Measurements from ENCODE around the gene SRPK2.

DNA sequence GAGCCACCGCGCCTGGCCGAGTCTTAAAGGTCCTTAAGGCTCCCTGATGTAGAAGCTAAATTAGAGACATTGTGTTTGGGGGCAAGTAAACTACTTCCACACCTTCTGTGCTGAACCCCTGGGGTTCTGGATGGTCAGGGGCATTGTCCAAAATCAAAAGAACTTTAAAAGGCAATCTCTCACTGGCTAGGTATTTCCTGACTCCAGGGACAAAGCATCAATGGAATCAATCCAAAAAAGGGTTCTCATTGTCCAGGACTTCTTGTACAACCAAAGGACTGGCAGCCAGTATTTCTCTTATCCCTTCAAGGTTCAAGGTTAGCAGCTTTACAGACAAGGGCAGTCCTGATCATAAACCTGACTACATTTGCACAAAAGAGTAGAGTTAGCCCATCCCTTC is 24.0 kb downstream of the SRPK2 start:
- TF ChIP-seq, protein P1, sequence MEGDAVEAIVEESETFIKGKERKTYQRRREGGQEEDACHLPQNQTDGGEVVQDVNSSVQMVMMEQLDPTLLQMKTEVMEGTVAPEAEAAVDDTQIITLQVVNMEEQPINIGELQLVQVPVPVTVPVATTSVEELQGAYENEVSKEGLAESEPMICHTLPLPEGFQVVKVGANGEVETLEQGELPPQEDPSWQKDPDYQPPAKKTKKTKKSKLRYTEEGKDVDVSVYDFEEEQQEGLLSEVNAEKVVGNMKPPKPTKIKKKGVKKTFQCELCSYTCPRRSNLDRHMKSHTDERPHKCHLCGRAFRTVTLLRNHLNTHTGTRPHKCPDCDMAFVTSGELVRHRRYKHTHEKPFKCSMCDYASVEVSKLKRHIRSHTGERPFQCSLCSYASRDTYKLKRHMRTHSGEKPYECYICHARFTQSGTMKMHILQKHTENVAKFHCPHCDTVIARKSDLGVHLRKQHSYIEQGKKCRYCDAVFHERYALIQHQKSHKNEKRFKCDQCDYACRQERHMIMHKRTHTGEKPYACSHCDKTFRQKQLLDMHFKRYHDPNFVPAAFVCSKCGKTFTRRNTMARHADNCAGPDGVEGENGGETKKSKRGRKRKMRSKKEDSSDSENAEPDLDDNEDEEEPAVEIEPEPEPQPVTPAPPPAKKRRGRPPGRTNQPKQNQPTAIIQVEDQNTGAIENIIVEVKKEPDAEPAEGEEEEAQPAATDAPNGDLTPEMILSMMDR (IDR thresholded peaks at IDR 0.05) = no peak
- no peak for TF ChIP-seq POLR2AphosphoS5 (IDR thresholded peaks at IDR 0.05)
- TF ChIP-seq POLR2A (IDR thresholded peaks at IDR 0.05) = no peak
- TF ChIP-seq EP300 (IDR thresholded peaks at IDR 0.05) = no peak
